Nephron progenitor cell (in vitro differentiated cells): ENCODE data around the gene VOPP1.

ENCODE experiments used
- DNase-seq: peaks from one replicate; pipeline ENCODE4 v3.0.0; 2021
- H3K27ac Mint-ChIP-seq: 2 replicates; pipeline ENCODE4 v1.8.0; 2021; ENCODE audit warnings: mild to moderate bottlenecking, moderate library complexity, mixed read lengths
- H3K27me3 Mint-ChIP-seq: 2 replicates; pipeline ENCODE4 v1.8.0; 2021; ENCODE audit warnings: mild to moderate bottlenecking, low read depth, mixed read lengths; ENCODE audit not compliant: poor library complexity
- H3K36me3 Mint-ChIP-seq: 2 replicates; pipeline ENCODE4 v1.8.0; 2021; ENCODE audit warnings: low read depth, mixed read lengths
- H3K4me1 Mint-ChIP-seq: 2 replicates; pipeline ENCODE4 v1.8.0; 2021; ENCODE audit warnings: mixed read lengths
- H3K4me3 Mint-ChIP-seq: 2 replicates; pipeline ENCODE4 v1.8.0; 2021; ENCODE audit warnings: mild to moderate bottlenecking, moderate library complexity, mixed read lengths
- H3K9me3 Mint-ChIP-seq: 2 replicates; pipeline ENCODE4 v1.8.0; 2021; ENCODE audit warnings: mild to moderate bottlenecking, moderate library complexity, mixed read lengths
- CTCF ChIP-seq: fragments of 200-600 bp; sonication (generic); IDR thresholded peaks from 2 replicates; pipeline ENCODE4 v1.5.0; 2021; ENCODE audit warnings: antibody characterized with exemption

Gene VOPP1

GRCh38 chr7:55488216-55488615 lies 84.1 kb downstream of the VOPP1 start:
- no peaks in the 10 kb centered on the region for H3K27me3 Mint-ChIP-seq
- H3K4me1 Mint-ChIP-seq = peaks cover 21% of the 10 kb centered on the region
- no peak for DNase-seq
- H3K9me3 Mint-ChIP-seq = no peaks in the 10 kb centered on the region
- no peak overlapping the region for H3K4me3 Mint-ChIP-seq
- H3K27ac Mint-ChIP-seq = no peak overlapping the region
- peaks cover 12% of the 10 kb centered on the region for H3K36me3 Mint-ChIP-seq
- no peak for TF ChIP-seq CTCF

DNA sequence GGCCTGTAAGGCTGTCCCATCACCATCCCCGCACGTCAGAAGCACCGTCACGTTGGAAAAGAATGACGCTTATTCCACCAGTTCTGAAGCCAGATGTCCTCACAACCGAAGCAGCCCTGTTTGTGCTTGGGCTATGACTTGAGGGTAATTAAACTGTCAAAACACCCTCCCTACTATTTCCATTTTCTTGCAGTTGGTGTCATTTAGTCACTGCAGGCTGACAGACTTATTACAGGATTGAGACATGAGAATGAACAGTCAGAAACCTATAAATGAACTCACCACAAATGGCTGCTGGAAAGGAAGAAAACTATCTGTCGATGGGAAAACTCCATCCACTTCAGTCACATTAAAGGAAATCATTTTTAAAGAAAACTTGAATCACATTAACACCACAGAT lies 85.3 kb downstream of the VOPP1 start:
- Mint-ChIP-seq H3K4me1 (peaks cover 16% of the 10 kb centered on the region), H3K27me3 (no peaks in the 10 kb centered on the region), H3K27ac (no peak overlapping the region), H3K4me3 (no peak overlapping the region), H3K9me3 (no peaks in the 10 kb centered on the region), H3K36me3 (peaks cover 7% of the 10 kb centered on the region)
- TF ChIP-seq CTCF = no peak
- DNase-seq = no peak

DNA sequence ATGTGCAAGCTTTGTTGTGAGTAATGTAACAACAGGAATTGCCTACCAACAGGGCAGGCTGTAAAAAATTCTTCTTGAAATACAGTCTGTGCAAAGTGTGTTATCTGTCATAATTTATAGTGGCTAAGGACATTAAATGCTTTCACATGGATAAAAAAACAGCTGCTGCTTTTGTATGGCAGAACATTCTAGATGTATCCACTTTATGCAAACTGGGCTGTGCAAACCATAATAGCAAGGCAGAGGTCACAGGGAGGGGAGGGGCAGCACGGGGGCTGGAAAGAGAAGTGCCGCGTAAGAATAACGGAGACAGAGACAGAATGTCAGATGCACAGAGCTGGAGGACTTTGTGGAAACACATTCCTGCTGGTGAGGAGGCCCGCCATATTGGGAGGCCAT lies 86.1 kb downstream of the VOPP1 start:
- DNase-seq = no peak
- peaks cover 16% of the 10 kb centered on the region for H3K4me1 Mint-ChIP-seq
- H3K27ac Mint-ChIP-seq = peak overlapping the region; percentile 90
- no peaks in the 10 kb centered on the region for H3K27me3 Mint-ChIP-seq
- no peaks in the 10 kb centered on the region for H3K9me3 Mint-ChIP-seq
- TF ChIP-seq CTCF = no peak
- no peak overlapping the region for H3K4me3 Mint-ChIP-seq
- peaks cover 9% of the 10 kb centered on the region for H3K36me3 Mint-ChIP-seq

- Mint-ChIP-seq H3K27me3 (no peaks in the 10 kb centered on the region), H3K27ac (no peak overlapping the region), H3K36me3 (peaks cover 12% of the 10 kb centered on the region), H3K4me1 (peaks cover 16% of the 10 kb centered on the region), H3K9me3 (no peaks in the 10 kb centered on the region), H3K4me3 (no peak overlapping the region)
- DNase-seq = no peak
- no peak for TF ChIP-seq CTCF
Measured at GRCh38 chr7:55485501-55486191, 86.7 kb downstream of the VOPP1 start.

GRCh38 chr7:55484834-55485233 lies 87.5 kb downstream of the VOPP1 start:
- H3K36me3 Mint-ChIP-seq = peaks cover 14% of the 10 kb centered on the region
- peak overlapping the region; percentile 88 for H3K27ac Mint-ChIP-seq
- H3K27me3 Mint-ChIP-seq = no peaks in the 10 kb centered on the region
- no peak overlapping the region for H3K4me3 Mint-ChIP-seq
- peaks cover 16% of the 10 kb centered on the region for H3K4me1 Mint-ChIP-seq
- TF ChIP-seq CTCF = no peak
- no peak for DNase-seq
- no peaks in the 10 kb centered on the region for H3K9me3 Mint-ChIP-seq

GRCh38 chr7:55484241-55484640 lies 88.1 kb downstream of the VOPP1 start:
- Mint-ChIP-seq H3K4me1 (peaks cover 16% of the 10 kb centered on the region), H3K27ac (no peak overlapping the region), H3K4me3 (no peak overlapping the region), H3K36me3 (peaks cover 14% of the 10 kb centered on the region), H3K27me3 (no peaks in the 10 kb centered on the region), H3K9me3 (no peaks in the 10 kb centered on the region)
- TF ChIP-seq CTCF = no peak
- no peak for DNase-seq
